Glutamatergic neuron (in vitro differentiated cells): ENCODE measurements around the gene RUBCNL. TPM values are rescaled to one million over a fixed set of nuclear protein-coding genes. Genes with fewer than 3 reads are reported as not detected.

Source experiments
- DNase-seq: peaks from one replicate; pipeline ENCODE4 v3.0.0; 2022
- H3K27ac Mint-ChIP-seq: one replicate; pipeline ENCODE4 v1.8.0; 2020; ENCODE audit warnings: mild to moderate bottlenecking, mixed read lengths, inconsistent platforms; ENCODE audit not compliant: unreplicated experiment
- H3K27me3 Mint-ChIP-seq: one replicate; pipeline ENCODE4 v1.8.0; 2020; ENCODE audit warnings: mild to moderate bottlenecking, moderate library complexity, mixed read lengths, inconsistent platforms; ENCODE audit not compliant: unreplicated experiment
- H3K36me3 Mint-ChIP-seq: one replicate; pipeline ENCODE4 v1.8.0; 2020; ENCODE audit warnings: mild to moderate bottlenecking, mixed read lengths, inconsistent platforms; ENCODE audit not compliant: unreplicated experiment
- H3K4me1 Mint-ChIP-seq: one replicate; pipeline ENCODE4 v1.8.0; 2020; ENCODE audit warnings: mild to moderate bottlenecking, low read depth, mixed read lengths, inconsistent platforms; ENCODE audit not compliant: unreplicated experiment
- H3K4me3 Mint-ChIP-seq: one replicate; pipeline ENCODE4 v1.8.0; 2020; ENCODE audit warnings: mild to moderate bottlenecking, mixed read lengths, inconsistent platforms; ENCODE audit not compliant: unreplicated experiment
- H3K9me3 Mint-ChIP-seq: one replicate; pipeline ENCODE4 v1.8.0; 2020; ENCODE audit warnings: mild to moderate bottlenecking, moderate library complexity, mixed read lengths, inconsistent platforms; ENCODE audit not compliant: unreplicated experiment
- CTCF ChIP-seq: fragments of 200-600 bp; sonication (generic); IDR thresholded peaks from one replicate; pipeline ENCODE4 v1.5.0; 2021; ENCODE audit not compliant: partially characterized antibody, unreplicated experiment
- total RNA-seq: library from RNA; stranded (reverse); fragmentation: NEBNext Ultra II Directional; extraction: Animal tissue kit (Norgen Biotek cat#: 25700); gene quantifications from one replicate; pipeline ENCODE4 v1.2.1, GENCODE V29; 2021; ENCODE audit not compliant: unreplicated experiment

Gene RUBCNL
- total RNA-seq, 1 donor from 2014 or later: 1.9 TPM

GRCh38 chr13:46359714-46360113 is 27.3 kb downstream of the RUBCNL start:
- no peak for TF ChIP-seq CTCF
- Mint-ChIP-seq H3K9me3 (peaks cover 2% of the 10 kb centered on the region), H3K36me3 (no peaks in the 10 kb centered on the region), H3K27ac (no peak overlapping the region), H3K27me3 (no peaks in the 10 kb centered on the region), H3K4me1 (no peaks in the 10 kb centered on the region), H3K4me3 (no peak overlapping the region)
- no peak for DNase-seq

- Mint-ChIP-seq H3K36me3 (no peaks in the 10 kb centered on the region), H3K27me3 (no peaks in the 10 kb centered on the region), H3K9me3 (peaks cover 2% of the 10 kb centered on the region), H3K4me3 (no peak overlapping the region), H3K4me1 (no peaks in the 10 kb centered on the region), H3K27ac (no peak overlapping the region)
- DNase-seq: no peak
- TF ChIP-seq CTCF: no peak
Observed at GRCh38 chr13:46355901-46356590, 31.0 kb downstream of the RUBCNL start.

- H3K4me1 Mint-ChIP-seq: peaks cover 6% of the 10 kb centered on the region
- no peak for DNase-seq
- H3K27ac Mint-ChIP-seq: no peak overlapping the region
- peaks cover 2% of the 10 kb centered on the region for H3K9me3 Mint-ChIP-seq
- no peaks in the 10 kb centered on the region for H3K27me3 Mint-ChIP-seq
- TF ChIP-seq CTCF: no peak
- no peaks in the 10 kb centered on the region for H3K36me3 Mint-ChIP-seq
- no peak overlapping the region for H3K4me3 Mint-ChIP-seq
Observed at GRCh38 chr13:46355088-46355468, 32.0 kb downstream of the RUBCNL start.

GRCh38 chr13:46354156-46355087 is 32.6 kb downstream of the RUBCNL start:
- no peak for TF ChIP-seq CTCF
- no peak for DNase-seq
- Mint-ChIP-seq H3K4me1 (peaks cover 7% of the 10 kb centered on the region), H3K4me3 (no peak overlapping the region), H3K27me3 (no peaks in the 10 kb centered on the region), H3K27ac (no peak overlapping the region), H3K36me3 (no peaks in the 10 kb centered on the region), H3K9me3 (peaks cover 2% of the 10 kb centered on the region)

- Mint-ChIP-seq H3K9me3 (peaks cover 6% of the 10 kb centered on the region), H3K27ac (no peak overlapping the region), H3K27me3 (peaks cover 3% of the 10 kb centered on the region), H3K4me3 (no peak overlapping the region), H3K36me3 (no peaks in the 10 kb centered on the region), H3K4me1 (peaks cover 14% of the 10 kb centered on the region)
- TF ChIP-seq CTCF: no peak
- no peak for DNase-seq
Observed at GRCh38 chr13:46352805-46353204, 34.2 kb downstream of the RUBCNL start.
